Hepatocyte (in vitro differentiated cells): ENCODE measurements around the gene RP2.

ENCODE experiments used
- CTCF ChIP-seq: fragments of 200-600 bp; sonication (generic); IDR thresholded peaks from 2 replicates; pipeline ENCODE4 v1.5.1; 2016; ENCODE audit warnings: antibody characterized with exemption, mild to moderate bottlenecking; ENCODE audit not compliant: poor library complexity
- EZH2 ChIP-seq: fragments of 200-600 bp; sonication (generic); IDR thresholded peaks from 2 replicates; pipeline ENCODE4 v1.6.1; 2016; ENCODE audit warnings: antibody characterized with exemption, mild to moderate bottlenecking, borderline replicate concordance

DNA sequence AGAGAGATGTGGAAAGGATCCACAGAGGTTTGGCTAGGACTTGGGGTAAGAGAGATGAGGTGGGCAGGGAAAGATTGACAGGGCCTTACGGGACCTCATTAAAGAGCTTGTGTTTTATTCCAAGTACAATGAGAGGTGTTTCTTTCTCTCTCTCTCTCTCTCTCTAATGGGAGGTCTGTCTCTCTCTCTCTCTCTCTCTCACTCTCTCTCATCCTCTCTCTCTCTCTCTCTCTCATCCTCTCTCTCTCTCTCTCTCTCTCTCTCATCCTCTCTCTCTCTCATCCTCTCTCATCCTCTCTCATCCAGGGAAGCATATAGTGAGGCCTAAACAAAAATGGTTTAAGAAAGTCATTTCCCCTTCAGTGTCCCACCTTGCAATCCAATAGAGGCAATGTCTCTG lies 80.8 kb downstream of the RP2 start:
- no peak for TF ChIP-seq CTCF
- TF ChIP-seq EZH2 = no peak
